GM18507 (cell line): ENCODE results near the gene FBXL2.
"Not testable (repeated sequence)": the region's sequence is repeated elsewhere in the genome, so short reads cannot be mapped to it uniquely, and the experiment has no call there.

ENCODE experiments used
- DNase-seq: peaks from one replicate; pipeline ENCODE4 v3.0.0; 2011; ENCODE audit warnings: low read depth; ENCODE audit not compliant: insufficient read length; ENCODE audit errors: extremely low spot score
- FAIRE-seq: peaks from 2 replicates; lab custom pipeline; 2011; peaks lifted over from hg19 to GRCh38; lab: Jason Lieb, UNC

FBXL2 gene

DNA sequence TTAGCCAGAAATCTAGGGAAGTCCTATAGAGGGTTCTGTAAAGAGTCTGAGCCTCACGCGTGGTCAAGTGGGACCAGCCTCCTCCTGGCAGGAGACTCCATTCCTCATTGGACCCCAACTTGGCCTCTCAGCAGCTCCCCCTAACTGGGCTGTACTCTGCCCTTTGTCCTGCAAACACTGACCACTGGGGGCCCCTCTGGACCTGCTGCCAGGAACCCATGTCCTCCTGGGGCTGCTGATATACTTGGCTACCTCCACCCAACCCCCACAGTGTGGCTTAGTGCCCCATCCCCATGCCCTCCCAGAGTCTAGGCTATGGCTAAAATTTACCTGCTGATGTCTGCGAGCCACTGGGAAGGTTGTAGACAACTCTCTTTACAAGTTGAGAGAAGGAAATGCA, 100.2 kb downstream of the FBXL2 start:
- FAIRE-seq (no peak), DNase-seq (no peak)

DNA sequence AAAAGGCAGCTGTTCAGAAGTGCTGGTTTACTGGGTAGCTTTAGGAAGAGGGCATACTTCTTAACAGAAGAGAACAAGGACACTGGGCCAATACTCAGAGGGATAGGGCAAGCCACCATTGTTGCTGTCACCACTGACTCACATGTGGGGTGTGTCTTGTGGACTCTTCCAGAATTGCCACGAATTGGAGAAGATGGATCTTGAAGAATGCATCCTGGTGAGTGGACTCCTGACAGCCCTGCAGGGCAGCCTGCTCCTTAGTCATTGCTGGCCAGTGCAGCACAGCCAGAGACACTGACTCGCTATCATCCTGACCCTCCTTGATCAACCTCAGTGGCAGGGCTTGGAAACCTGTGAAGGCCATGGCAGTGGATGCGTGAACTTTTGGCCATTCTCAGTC, 100.7 kb downstream of the FBXL2 start:
- FAIRE-seq = no peak
- DNase-seq = no peak

DNA sequence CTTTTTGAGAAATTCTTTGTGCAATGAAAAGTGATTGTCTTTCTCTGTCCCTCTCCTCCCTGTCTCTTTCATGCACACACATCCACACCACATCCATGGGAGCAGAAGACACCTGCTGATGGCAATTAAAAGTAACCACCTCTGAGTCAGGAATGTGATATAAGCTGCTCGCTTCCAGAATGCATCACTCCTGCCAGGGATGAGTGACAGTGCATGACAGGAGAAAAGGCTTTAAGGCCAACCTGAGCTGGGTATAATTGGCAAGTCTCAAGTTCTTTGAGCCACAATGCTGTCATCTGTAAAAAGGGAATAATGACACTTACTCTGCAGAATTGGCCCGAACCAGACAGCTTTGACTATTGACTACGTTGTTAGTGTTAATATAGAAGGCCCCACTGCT, 103.4 kb downstream of the FBXL2 start:
- DNase-seq (no peak), FAIRE-seq (no peak)

DNA sequence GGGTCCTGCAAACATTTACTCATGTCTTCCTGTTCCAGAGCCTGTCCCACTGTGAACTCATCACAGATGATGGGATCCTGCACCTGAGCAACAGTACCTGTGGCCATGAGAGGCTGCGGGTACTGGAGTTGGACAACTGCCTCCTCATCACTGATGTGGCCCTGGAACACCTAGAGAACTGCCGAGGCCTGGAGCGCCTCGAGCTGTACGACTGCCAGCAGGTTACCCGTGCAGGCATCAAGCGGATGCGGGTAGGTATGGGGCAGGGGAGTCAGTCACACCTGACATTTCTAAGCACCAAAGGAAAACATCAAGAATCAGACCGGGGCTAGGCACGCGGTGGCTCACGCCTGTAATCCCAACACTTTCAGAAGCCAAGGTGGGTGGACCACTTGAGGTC, 106.7 kb downstream of the FBXL2 start:
- FAIRE-seq (no peak), DNase-seq (no peak)

DNA sequence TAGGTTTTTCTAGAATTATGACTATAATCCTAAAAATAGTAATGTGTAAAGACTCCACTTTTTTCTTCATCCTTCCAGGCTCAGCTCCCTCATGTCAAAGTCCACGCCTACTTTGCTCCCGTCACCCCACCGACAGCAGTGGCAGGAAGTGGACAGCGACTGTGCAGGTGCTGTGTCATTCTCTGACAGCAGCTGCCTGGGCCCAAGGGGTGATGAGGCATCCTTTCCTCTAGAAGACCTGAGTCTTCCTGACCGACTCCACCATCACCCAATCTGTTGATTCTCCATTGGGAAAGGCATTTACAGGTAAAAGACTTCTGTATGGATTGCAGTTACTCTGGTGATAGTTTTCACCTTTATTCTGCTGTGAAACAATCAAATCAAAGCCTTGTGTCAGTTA, 108.2 kb downstream of the FBXL2 start:
- no peak for DNase-seq
- no peak for FAIRE-seq

DNA sequence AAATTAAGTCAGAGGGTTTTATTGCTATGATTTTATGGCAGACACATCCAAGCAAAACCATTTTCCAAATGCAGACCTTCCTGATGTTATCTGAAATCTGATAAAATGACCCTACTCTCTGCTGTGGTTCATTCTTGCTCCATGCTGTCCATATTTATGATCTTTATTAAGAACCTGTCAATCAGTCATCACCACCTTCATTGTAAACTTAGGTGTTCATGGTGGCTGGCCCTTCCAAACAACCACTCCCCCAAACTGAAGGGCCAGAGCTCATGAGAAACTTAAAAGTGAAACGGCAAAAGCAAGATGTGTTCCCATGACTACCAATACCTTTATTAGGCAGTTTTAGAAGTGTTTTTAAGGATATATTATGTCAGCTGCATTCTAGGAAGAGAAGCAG, 109.4 kb downstream of the FBXL2 start:
- FAIRE-seq = no peak

DNA sequence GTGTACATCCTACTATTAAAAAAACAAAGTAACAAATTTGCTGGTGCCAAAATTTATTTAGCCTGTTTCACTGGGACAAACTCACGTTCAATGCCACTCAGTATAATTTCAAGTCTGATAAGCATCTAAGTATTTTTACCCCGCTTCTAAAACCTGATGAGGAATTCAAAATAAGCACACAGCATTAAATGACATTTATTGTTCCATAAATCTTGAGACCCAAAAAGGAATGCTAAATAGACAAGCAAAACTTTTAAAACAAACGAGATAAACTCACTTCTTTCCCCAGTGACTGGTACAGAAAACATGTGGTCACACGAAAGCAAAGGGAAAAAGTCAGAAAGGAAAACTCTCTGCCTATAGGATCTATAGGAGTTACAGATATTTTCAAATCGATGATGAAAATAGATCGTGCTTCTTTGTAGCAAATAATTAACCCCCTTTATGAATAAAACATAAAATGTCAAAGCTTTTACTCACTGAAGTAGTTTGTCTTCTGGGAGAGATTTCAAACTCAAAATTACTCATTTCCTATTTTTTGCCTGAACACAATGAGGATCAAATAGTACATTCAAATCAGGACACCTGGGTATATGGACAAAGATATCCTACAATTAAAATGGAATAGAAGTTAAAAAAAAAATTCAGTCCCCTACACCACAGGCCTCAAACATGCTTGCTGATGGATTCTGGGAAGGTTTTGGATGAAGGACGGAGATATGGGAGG, 111.3 kb downstream of the FBXL2 start:
- DNase-seq (no peak), FAIRE-seq (no peak)

More for the DNA sequence above, 109.4 kb downstream of the FBXL2 start:
- no peak for DNase-seq

DNA sequence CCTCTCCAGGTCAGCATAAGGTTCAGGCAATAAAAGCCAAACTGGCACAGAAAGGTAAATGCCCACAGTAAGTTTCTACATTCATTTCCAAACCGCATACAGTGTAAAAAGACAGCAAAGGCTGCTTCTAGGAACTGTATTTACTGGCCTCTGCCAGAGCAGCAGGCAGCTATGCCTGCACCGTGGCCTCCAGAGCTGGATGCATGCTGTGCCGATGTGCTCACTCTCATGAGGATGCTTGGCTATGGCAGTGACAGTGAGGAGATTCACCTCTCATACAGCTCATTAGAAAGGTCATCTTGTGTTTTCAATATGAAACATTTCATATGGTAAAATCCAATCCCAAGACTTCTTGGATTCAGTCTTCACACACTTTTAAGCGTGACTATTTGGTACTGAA, 112.7 kb downstream of the FBXL2 start:
- FAIRE-seq (no peak), DNase-seq (no peak)

DNA sequence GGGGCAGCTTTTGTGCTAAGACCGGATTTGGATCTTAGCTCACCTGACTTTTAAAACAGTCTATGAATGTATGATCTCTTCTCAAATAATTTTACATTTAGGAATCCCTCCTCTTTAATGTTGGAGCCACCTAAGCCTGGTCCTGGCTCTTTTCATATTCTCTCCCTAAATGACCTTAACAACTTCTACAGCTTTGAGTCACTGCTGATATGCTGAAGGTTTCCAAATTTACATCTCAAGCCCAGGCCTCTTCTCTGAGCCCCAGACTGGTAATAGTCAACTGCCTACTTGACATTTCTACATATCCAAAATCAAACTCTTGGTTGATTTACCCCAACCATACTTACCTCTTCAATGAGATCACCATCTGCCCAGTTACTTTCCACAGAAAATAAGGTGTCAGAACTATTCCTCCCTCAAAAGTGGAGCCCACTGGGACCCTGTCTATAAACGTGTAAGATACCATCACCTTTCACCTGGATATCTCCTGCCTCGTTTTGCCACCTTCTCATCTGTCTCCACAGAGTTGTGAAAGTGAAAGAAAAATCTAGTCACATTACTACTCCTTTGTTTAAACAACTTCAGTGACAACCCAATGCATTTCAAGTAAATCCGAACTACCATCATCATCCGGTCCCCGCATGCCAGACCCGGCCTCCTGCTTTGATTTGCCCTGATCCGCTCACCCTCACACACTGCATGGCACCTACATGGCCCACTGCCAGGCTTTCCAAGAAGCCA, 114.2 kb downstream of the FBXL2 start:
- FAIRE-seq = no peak
- no peak for DNase-seq

DNA sequence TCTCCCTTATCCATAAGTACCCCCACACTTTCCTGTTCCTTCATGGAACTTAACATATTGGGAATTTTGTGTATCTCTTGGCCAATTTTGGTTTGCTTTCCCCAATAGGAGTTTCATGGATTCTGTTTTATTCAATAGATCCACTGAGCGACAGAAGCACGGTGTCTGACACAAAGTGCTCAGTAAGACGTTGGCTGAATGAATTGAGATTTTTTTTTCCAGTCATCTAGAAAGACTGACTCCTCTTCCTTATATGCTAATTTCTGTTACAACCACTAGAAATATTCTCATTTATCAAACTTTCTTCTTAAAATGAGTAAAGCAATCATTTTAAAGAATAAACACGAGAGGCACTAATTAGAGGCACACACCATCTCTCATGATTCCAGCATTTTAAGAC, 114.9 kb downstream of the FBXL2 start:
- FAIRE-seq = no peak

DNA sequence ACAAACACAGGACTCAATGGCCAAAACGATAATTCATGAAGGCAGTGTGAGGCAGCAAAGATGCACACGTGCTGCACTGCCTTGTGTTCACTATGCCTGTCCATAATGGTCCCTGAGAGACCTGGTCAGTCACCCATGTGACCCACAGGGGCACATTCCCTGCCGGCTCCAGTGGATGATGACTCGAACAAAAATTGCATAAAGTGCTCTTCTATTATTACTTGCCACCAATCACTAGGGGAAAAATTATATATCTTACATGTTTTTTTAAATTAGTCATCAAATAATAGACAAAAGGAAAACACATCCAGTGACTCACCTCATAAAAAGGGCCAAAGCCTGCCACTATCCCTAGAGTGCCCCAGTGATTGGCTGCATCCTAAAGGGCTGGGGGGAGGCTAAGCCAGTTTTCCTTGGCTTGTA, 115.5 kb downstream of the FBXL2 start:
- DNase-seq (no peak), FAIRE-seq (no peak)

More for the DNA sequence above, 114.9 kb downstream of the FBXL2 start:
- DNase-seq = no peak

DNA sequence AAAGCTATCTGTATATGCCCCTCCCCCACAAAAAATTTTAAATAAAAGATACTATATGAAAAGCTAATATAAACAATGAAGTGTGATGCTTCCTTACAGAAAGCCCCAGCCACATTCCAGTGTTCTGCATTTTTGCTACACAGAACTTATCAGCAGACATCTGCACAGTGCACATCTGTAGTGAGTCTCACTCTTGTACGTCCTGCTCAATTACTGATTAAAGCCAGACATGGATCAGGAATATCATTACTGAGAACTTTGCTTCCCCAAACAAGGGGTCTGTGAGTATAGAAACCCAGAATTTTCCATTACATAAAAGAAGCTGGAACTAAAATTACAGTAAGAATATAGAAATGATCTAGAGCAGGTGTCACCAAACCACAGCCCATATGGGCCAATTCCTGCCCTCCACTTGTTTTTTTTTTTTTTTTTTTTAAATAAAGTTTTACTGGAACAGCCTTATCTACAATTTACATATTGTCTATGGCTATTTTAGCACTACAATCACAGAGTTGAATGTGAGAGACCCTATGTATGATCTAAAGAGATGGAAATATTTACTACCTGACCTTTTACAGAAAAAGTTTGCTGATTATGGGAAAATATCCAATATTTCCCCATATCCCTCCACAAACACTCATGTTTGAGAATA, 117.3 kb downstream of the FBXL2 start:
- no peak for DNase-seq
- no peak for FAIRE-seq

DNA sequence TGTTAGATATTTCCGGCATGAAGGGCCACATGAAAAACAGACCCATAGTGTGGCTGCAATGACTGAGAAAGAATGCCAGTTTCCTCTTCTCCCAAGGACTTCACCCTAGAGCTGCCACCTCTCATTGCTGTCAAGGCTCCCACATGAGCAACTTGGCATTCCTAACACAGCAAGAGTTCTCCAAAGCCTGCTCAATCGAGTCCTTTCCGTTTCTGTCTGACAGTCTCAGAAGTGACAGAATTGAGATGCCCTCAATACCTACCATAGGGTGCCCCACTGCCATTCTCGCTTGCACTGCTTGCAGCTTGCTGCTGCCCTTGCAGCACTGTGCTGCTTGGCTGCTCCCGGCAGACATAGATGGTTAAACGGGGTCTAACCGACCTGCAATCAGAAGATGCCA, 118.7 kb downstream of the FBXL2 start:
- DNase-seq (no peak), FAIRE-seq (no peak)

DNA sequence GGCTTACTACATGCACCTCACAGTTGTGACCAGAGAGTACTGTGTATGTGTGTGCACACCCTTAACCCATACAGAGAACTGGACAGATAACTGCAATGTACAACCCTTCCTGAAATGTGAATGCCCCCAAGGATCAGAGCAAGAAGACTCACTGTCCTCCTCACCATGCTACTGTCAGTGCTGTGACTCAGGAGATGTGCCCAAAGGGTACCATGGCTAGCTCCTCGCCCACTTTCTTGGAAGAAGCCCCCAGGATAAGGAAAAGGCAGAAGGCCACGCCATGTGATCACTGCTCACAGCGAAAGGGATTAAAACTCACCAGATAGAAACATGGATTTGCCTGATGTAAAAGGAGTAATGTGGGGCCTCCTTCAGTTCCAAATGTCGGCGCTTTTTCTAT, 121.2 kb downstream of the FBXL2 start:
- no peak for DNase-seq
- FAIRE-seq = no peak

DNA sequence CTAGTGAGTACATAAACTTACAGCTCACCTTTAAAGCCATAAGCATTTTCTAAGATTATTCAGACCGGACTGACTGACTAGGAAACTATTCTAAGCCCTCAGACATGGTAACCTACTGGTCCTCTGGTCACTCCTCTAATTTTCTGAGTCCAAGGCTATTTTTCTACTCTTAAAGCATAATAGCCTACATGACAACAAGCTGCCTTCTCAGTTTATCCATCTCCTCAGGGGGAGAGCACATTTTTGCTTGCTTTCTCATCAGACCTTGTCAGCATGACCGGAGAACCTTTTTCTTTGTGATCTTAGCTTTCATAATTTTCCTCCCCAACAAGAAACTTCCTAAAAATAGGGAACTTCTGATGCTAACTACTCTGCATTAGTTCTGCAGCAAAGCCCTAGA, 124.5 kb downstream of the FBXL2 start:
- DNase-seq (no peak), FAIRE-seq (no peak)

DNA sequence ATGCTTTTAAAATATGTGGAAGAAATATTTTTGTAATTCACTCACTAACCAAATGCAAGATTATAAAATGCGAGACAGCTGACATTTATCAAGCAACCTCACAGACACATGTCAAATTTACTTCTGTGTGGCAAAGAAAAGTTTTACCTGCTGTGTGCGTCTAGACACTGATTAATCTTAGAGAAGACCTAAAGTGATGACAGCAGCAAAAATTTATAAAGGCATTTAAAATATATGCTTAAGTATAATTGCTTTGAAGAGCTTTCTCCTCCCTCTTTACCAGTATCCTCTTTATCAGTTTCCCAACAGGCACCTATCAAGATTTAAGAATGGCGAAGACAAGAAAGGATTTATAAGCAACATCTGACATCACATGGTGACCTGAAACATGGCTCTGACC, 125.7 kb downstream of the FBXL2 start:
- DNase-seq (no peak), FAIRE-seq (no peak)

DNA sequence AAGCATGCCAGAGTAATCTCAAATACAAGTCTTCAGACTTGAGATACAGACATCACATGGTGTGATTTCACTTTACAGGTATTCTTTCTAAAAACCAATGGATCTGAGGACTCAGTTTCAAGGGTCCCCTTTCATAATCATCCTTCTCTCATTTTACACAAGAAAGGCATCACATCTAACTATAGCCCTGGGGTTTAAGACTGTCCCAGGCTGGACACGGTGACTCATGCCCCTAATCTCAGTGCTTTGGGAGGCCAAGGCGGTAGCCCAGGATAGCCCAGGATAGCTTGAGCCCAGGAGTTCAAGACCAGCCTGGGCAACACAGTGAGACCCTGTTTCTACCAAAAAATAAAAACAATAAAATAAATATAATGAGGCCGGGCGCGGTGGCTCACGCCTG, 126.5 kb downstream of the FBXL2 start:
- DNase-seq = no peak
- FAIRE-seq = no peak

DNA sequence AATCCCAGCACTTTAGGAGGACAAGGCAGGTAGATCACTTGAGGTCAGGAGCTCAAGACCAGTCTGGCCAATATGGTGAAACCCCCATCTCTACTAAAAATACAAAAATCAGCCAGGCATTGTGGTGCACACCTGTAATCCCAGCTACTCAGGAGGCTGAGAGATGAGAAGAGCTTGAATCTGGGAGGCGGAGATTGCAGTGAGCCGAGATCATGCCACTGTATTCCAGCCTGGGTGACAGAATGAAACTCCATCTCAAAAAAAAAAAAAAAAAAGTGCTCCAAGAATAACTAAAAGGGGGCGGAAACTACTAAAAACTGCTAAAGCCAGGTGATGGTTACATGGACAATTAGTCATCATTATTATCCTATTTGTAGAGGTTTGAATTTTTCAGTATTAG, 133.6 kb downstream of the FBXL2 start:
- DNase-seq, FAIRE-seq: not testable (repeated sequence)

DNA sequence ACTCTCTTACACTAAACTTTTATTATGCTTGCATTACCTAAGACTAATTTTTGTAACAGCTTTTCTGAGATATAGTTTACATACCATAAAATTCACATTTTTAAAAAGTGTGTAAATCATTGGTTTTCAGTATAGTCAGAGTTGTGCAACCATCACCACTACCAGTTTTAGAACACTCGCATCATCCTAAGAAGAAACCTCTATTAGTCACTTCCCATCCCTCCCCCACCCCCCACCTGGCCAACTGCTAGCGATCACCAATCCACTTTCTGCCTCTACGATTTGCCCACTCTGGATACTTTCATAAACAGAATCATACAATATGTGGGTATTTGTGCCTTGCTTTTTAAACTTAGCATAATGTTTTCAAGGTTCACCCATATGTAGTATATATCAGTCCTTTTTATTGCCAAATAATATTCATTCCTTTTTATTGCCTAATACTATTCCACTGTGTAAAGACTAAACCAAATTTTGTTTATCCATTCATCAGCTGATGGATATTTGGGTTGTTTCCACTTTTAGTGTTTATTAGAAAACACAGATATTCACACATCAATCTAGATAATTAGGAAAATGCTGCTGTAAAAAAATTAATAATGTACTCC, 139.9 kb downstream of the FBXL2 start:
- DNase-seq = no peak
- FAIRE-seq = peak; percentile 15

DNA sequence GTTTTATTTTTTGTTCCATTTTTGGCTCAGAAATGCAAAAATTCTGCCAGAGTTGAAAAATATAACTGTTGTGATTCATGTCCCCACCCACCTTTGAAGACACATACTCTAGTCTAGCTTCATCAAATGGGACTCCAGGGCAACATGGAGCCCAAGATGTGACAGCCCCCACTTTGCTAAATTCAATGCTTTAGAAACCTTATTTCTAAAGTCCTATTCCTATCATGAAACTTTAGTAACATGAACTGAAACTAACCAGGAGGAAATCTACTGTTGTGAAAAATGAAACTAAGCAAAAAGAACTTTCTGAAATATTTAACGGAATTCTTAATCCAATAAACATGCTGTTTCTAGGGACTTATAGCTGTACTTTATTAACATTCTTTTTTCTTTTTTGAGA, 142.7 kb downstream of the FBXL2 start:
- FAIRE-seq (peak; percentile 72), DNase-seq (no peak)
